Karpas-422 (cell line): ENCODE results near the gene KIFC1. TPM values are rescaled to one million over a fixed set of nuclear protein-coding genes. Genes with fewer than 3 reads are reported as not detected.
"Not testable (repeated sequence)": the region's sequence is repeated elsewhere in the genome, so short reads cannot be mapped to it uniquely, and the experiment has no call there.

Source experiments
- DNase-seq: peaks from one replicate; pipeline ENCODE4 v3.0.0-alpha.2; 2015
- H2AFZ ChIP-seq: fragments of 200-600 bp; sonication (generic); 2 replicates; pipeline ENCODE4 v1.6.1; 2014; ENCODE audit warnings: antibody characterized with exemption, low read length, mixed read lengths
- H3K27ac ChIP-seq: fragments of 200-600 bp; sonication (generic); 2 replicates; pipeline ENCODE4 v1.5.1; 2014; ENCODE audit warnings: mild to moderate bottlenecking, low read length, moderate library complexity
- H3K27me3 ChIP-seq: fragments of 200-600 bp; sonication (generic); 2 replicates; pipeline ENCODE4 v1.6.1; 2014; ENCODE audit warnings: low read length, mixed read lengths
- H3K36me3 ChIP-seq: fragments of 200-600 bp; sonication (generic); 2 replicates; pipeline ENCODE4 v1.6.1; 2014; ENCODE audit warnings: low read length, mixed read lengths; ENCODE audit not compliant: insufficient read depth
- H3K4me1 ChIP-seq: fragments of 200-600 bp; sonication (generic); 2 replicates; pipeline ENCODE4 v1.6.1; 2014; ENCODE audit warnings: mild to moderate bottlenecking, low read length, mixed read lengths
- H3K4me2 ChIP-seq: fragments of 200-600 bp; sonication (generic); 2 replicates; pipeline ENCODE4 v1.6.1; 2014; ENCODE audit warnings: low read length, low read depth, mild to moderate bottlenecking; ENCODE audit not compliant: poor library complexity, severe bottlenecking
- H3K4me3 ChIP-seq: fragments of 200-600 bp; sonication (generic); 2 replicates; pipeline ENCODE4 v1.5.1; 2014; ENCODE audit warnings: mild to moderate bottlenecking, antibody characterized with exemption, low read length, mixed read lengths
- H3K79me2 ChIP-seq: fragments of 200-600 bp; sonication (generic); 2 replicates; pipeline ENCODE4 v1.6.1; 2014; ENCODE audit warnings: mild to moderate bottlenecking, low read length, mixed read lengths
- H3K9ac ChIP-seq: fragments of 200-600 bp; sonication (generic); 2 replicates; pipeline ENCODE4 v1.6.0; 2014; ENCODE audit warnings: low read length
- H3K9me2 ChIP-seq: fragments of 200-600 bp; sonication (generic), shearing (Covaris generic); replicated peaks from 2 replicates; pipeline ENCODE4 v1.6.0; 2014; ENCODE audit warnings: mild to moderate bottlenecking, low read length, moderate library complexity; ENCODE audit not compliant: insufficient read depth
- H3K9me3 ChIP-seq: fragments of 300-700, 200-600 bp; sonication (generic); 2 replicates; pipeline ENCODE4 v1.6.1; 2014; ENCODE audit warnings: low read length, mixed read lengths
- H4K20me1 ChIP-seq: fragments of 200-600 bp; sonication (generic); 2 replicates; pipeline ENCODE4 v1.6.1; 2014; ENCODE audit warnings: mild to moderate bottlenecking, antibody characterized with exemption, low read length, low read depth; ENCODE audit not compliant: insufficient read depth
- total RNA-seq: library from RNA; depleted of rRNA; stranded (reverse); fragments of >200 nt; shearing (Covaris generic); gene quantifications from 2 replicates; pipeline ENCODE4 v1.2.3, GENCODE V29; 2014; ENCODE audit warnings: low replicate concordance

KIFC1 gene
- total RNA-seq, 1 experiment from 2014 or later: 42.8 TPM

- H3K4me1 ChIP-seq, H3K4me3 ChIP-seq, H3K27me3 ChIP-seq, H4K20me1 ChIP-seq, H3K36me3 ChIP-seq, H3K79me2 ChIP-seq, H3K4me2 ChIP-seq, H3K9me3 ChIP-seq, H2AFZ ChIP-seq, DNase-seq, H3K27ac ChIP-seq, H3K9me2 ChIP-seq, H3K9ac ChIP-seq: not testable (repeated sequence)
Observed at GRCh38 chr6:33371901-33372300, 19.7 kb upstream of the KIFC1 start.

DNA sequence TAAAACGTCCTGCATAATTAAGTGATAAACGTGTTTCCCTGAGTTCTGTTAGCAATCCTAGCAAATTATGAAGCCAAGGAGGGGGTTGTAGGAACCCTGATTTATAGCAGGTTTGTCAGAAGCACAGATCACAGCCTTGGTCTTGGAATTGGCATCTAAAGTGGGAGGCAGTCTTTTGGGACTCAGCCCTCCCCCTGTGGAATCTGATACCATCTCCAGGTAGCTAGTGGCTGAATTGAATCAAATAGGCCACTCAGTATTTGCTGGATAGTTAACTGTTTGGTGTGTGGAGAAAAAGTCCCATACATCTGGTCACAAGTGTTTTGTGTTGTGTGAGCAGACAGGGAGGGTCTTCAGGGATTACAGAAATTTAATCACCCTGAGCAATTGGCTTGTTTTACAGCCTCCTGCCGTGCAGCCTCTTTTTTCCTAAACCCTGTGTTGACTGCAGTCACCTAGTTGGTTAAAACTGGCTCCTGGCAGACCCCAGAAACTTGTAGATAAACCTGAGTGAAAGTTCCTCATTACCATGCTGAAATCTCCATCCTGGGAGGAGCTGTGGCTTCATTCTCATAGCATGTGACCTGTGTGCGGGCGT lies 19.0 kb upstream of the KIFC1 start:
- H3K4me2 ChIP-seq: no peak overlapping the region

GRCh38 chr6:33373960-33374910 lies 17.4 kb upstream of the KIFC1 start:
- Histone ChIP-seq H4K20me1 (no peaks in the 10 kb centered on the region), H3K27me3 (no peaks in the 10 kb centered on the region), H3K4me3 (no peak overlapping the region), H3K79me2 (no peaks in the 10 kb centered on the region), H3K4me2 (no peak overlapping the region), H3K4me1 (no peaks in the 10 kb centered on the region), H3K27ac (no peak overlapping the region), H3K36me3 (no peaks in the 10 kb centered on the region), H3K9me3 (no peaks in the 10 kb centered on the region), H3K9ac (no peak overlapping the region), H3K9me2 (no peaks in the 10 kb centered on the region), H2AFZ (no peak overlapping the region)
- no peak for DNase-seq

More for the DNA sequence above, 19.0 kb upstream of the KIFC1 start:
- H3K9ac ChIP-seq: no peak overlapping the region; the same call in 1 of the 2 replicates
- no peaks in the 10 kb centered on the region for H3K9me3 ChIP-seq
- H2AFZ ChIP-seq: no peak overlapping the region
- DNase-seq: no peak
- H3K36me3 ChIP-seq: no peaks in the 10 kb centered on the region
- no peak overlapping the region for H3K4me3 ChIP-seq
- H3K4me1 ChIP-seq: no peaks in the 10 kb centered on the region
- no peaks in the 10 kb centered on the region for H3K27me3 ChIP-seq
- no peak overlapping the region for H3K27ac ChIP-seq
- no peaks in the 10 kb centered on the region for H3K9me2 ChIP-seq
- no peaks in the 10 kb centered on the region for H3K79me2 ChIP-seq
- H4K20me1 ChIP-seq: no peaks in the 10 kb centered on the region

DNA sequence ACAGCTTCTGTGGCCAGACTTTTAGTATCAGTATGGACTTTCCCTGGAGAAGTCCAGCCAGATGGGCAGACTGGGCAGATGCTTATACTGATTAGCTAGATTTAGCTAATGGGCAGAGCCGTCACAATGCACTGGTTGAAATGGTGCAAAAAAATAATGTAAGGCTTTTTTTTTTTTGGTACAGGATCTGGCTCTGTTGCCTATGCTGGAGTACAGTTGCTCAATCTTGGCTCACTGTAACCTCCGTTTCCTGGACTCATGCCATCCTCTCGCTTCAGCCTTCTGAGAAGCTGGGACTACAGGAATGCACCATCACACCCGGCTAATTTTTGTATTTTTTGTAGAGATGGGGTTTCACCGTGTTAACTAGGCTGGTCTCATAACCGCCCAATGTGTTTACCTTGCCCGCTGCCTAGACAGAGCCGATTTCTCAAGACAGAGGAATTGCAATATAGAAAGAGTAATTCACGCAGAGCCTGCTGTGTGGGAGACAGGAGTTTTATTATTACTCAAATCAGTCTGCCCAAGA lies 16.4 kb upstream of the KIFC1 start:
- no peak for DNase-seq
- Histone ChIP-seq H3K27me3 (no peaks in the 10 kb centered on the region), H3K9me2 (no peaks in the 10 kb centered on the region), H3K27ac (no peak overlapping the region), H3K79me2 (no peaks in the 10 kb centered on the region), H2AFZ (no peak overlapping the region), H3K4me1 (no peaks in the 10 kb centered on the region), H3K4me2 (no peak overlapping the region), H3K36me3 (no peaks in the 10 kb centered on the region), H3K9ac (no peak overlapping the region), H4K20me1 (no peaks in the 10 kb centered on the region), H3K9me3 (no peaks in the 10 kb centered on the region), H3K4me3 (no peak overlapping the region)

DNA sequence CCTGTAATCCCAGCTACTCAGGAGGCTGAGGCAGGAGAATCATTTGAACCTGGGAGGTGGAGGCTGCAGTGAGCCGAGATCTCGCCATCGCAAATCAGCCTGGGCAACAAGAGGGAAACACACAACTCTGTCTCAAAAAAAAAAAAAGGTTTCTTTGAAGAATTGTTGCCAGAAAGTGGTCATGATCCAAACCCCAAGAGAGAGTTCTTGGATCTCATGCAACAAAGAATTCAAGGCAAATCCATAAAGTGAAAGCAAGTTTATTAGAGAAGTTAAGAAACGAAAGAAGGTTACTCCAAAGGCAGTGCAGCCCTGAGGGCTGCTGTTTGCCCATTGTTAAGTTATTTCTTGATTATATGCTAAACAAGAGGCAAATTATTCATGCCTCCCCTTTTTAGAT lies 14.5 kb upstream of the KIFC1 start:
- Histone ChIP-seq H3K9me2 (no peaks in the 10 kb centered on the region), H3K4me2 (no peak overlapping the region), H4K20me1 (no peaks in the 10 kb centered on the region), H3K9me3 (no peaks in the 10 kb centered on the region), H2AFZ (no peak overlapping the region), H3K36me3 (no peaks in the 10 kb centered on the region), H3K27me3 (no peaks in the 10 kb centered on the region), H3K9ac (no peak overlapping the region), H3K27ac (no peak overlapping the region), H3K4me1 (peaks cover 4% of the 10 kb centered on the region; the same call in 1 of the 2 replicates), H3K4me3 (no peak overlapping the region), H3K79me2 (no peaks in the 10 kb centered on the region)
- DNase-seq: no peak

DNA sequence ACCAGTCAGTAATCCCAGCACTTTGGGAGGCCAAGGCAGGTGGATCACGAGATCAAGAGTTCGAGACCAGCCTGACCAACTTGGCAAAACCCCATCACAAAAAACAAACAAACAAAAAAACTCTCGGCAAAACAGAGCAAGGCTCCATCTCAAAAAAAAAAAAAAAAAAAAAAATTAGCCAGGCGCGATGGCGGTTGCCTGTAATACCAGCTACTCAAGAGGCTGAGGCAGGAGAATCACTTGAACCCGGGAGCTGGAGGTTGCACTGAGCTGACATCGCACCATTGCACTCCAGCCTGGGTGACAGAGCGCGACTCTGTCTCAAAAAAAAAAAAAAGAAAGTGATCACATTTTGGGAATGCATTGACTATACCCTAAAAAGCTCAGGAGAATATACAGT lies 12.4 kb upstream of the KIFC1 start:
- H3K27ac ChIP-seq, H3K79me2 ChIP-seq: not testable (repeated sequence)

DNA sequence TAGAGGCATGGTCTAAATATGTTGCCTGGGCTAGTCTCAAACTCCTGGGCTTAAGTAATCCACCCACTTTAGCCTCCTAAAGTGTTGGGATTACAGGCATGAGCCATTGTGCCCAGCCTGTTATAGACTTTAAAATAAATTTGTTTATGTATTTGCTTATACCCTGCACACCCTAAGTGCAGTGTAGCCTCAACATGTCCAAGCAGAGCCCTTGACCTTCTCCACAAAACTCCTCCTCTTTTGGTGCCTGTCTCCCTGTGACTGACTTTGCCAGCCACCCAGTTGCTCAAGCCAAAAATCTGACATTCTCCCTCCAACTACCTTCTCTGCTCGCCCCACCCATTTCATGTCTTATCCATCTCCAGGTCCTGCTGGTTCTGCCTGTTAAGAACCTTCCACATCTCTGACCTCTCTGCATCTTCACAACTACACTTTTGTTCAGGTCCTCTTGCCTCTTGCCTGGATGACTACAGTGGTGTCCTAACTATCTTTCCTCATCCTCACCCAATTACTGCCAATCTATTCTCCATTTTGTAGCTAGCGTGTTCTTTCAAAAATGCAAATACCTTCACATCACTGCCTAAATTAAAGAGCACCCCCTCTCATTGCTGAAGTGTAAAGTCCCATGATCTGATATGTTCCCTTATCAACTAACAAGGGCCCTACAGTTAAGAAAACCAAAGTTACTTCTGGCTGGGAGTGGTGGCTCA lies 11.2 kb upstream of the KIFC1 start:
- Histone ChIP-seq H3K27me3 (no peaks in the 10 kb centered on the region), H3K36me3 (no peaks in the 10 kb centered on the region), H2AFZ (no peak overlapping the region), H3K27ac (no peak overlapping the region), H3K79me2 (no peaks in the 10 kb centered on the region), H4K20me1 (no peaks in the 10 kb centered on the region), H3K9me3 (no peaks in the 10 kb centered on the region), H3K4me1 (peaks cover 4% of the 10 kb centered on the region; the same call in 1 of the 2 replicates), H3K4me2 (no peak overlapping the region), H3K9ac (no peak overlapping the region), H3K9me2 (no peaks in the 10 kb centered on the region), H3K4me3 (no peak overlapping the region)
- peak; percentile 41 for DNase-seq

More for the DNA sequence above, 12.4 kb upstream of the KIFC1 start:
- H2AFZ ChIP-seq, H3K4me3 ChIP-seq, H3K9me2 ChIP-seq, H3K27me3 ChIP-seq, DNase-seq, H3K9me3 ChIP-seq, H3K9ac ChIP-seq, H3K4me1 ChIP-seq, H3K4me2 ChIP-seq, H4K20me1 ChIP-seq, H3K36me3 ChIP-seq: not testable (repeated sequence)
